ENCODE results near the gene HSF4.

GRCh38 chr16:67200491-67200890 is 35.9 kb downstream of the HSF4 start:
- TF ChIP-seq CTCF (IDR thresholded peaks at IDR 0.05; ENCODE audit: insufficient read depth, low read length) (no peak), POLR2AphosphoS5 (IDR thresholded peaks at IDR 0.05; ENCODE audit: low read depth) (no peak)
